Ascending aorta (tissue), 2 donors: ENCODE data around the gene CCT7. TPM values are rescaled to one million over a fixed set of nuclear protein-coding genes. Genes with fewer than 3 reads are reported as not detected.

Experiments
- DNase-seq, 2 donors: peaks; one replicate each; pipeline ENCODE4 v3.0.0-alpha.2; 2019; ENCODE audit warnings: low spot score in 2 of 2
- H3K27ac ChIP-seq, 2 donors: fragments of 200-600 bp; sonication (generic); one replicate each; pipeline ENCODE4 v1.5.1; 2016 to 2017; ENCODE audit warnings: mild to moderate bottlenecking in 1 of 2
- H3K27me3 ChIP-seq: fragments of 200-600 bp; sonication (generic); one replicate; pipeline ENCODE4 v1.5.1; 2017
- H3K36me3 ChIP-seq, 2 donors: fragments of 200-600 bp; sonication (generic); one replicate each; pipeline ENCODE4 v1.5.1; 2016
- H3K4me1 ChIP-seq, 2 donors: fragments of 200-600 bp; sonication (generic); one replicate each; pipeline ENCODE4 v1.5.1; 2016 to 2017; ENCODE audit warnings: mild to moderate bottlenecking in 1 of 2
- H3K4me3 ChIP-seq, 2 donors: fragments of 200-600 bp; sonication (generic); one replicate each; pipeline ENCODE4 v1.5.1; 2016 to 2017; ENCODE audit warnings: mild to moderate bottlenecking in 1 of 2
- H3K9me3 ChIP-seq, 2 donors: fragments of 200-600 bp; sonication (generic); one replicate each; pipeline ENCODE4 v1.5.1; 2016
- intact Hi-C: fragments of 100-400 bp; cut with DNase I; formaldehyde crosslinking; loops from one replicate; pipeline ENCODE4 v1.15.1; 2023
- total RNA-seq: library from RNA; depleted of rRNA; stranded (reverse); fragments of >200 nt; gene quantifications from one replicate; pipeline ENCODE4 v1.1.0, GENCODE V29; 2016
- TF ChIP-seq, protein P1 (sequence below), 3 experiments: fragments of 200-600 bp in 2 of 3; fragments of 450-650 bp in 1 of 3; sonication (generic) in 2 of 3; IDR thresholded peaks; one replicate each; pipeline ENCODE4 v1.5.1; 2016 to 2019; ENCODE audit warnings: antibody characterized with exemption in 3 of 3, mild to moderate bottlenecking in 1 of 3, moderate library complexity in 1 of 3

CCT7 gene
- total RNA-seq, 1 donor from 2014 or later = 226 TPM

- intact Hi-C loops = no loop called here
- no peak overlapping the region for H3K4me3 ChIP-seq
- H3K9me3 ChIP-seq = no peaks in the 10 kb centered on the region
- peaks cover 76 to 94% of the 10 kb centered on the region in 2 donors for H3K36me3 ChIP-seq
- TF ChIP-seq, protein P1, sequence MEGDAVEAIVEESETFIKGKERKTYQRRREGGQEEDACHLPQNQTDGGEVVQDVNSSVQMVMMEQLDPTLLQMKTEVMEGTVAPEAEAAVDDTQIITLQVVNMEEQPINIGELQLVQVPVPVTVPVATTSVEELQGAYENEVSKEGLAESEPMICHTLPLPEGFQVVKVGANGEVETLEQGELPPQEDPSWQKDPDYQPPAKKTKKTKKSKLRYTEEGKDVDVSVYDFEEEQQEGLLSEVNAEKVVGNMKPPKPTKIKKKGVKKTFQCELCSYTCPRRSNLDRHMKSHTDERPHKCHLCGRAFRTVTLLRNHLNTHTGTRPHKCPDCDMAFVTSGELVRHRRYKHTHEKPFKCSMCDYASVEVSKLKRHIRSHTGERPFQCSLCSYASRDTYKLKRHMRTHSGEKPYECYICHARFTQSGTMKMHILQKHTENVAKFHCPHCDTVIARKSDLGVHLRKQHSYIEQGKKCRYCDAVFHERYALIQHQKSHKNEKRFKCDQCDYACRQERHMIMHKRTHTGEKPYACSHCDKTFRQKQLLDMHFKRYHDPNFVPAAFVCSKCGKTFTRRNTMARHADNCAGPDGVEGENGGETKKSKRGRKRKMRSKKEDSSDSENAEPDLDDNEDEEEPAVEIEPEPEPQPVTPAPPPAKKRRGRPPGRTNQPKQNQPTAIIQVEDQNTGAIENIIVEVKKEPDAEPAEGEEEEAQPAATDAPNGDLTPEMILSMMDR (IDR thresholded peaks at IDR 0.05) = no peak
- H3K4me1 ChIP-seq = no peaks in the 10 kb centered on the region
- no peak overlapping the region for H3K27ac ChIP-seq
- DNase-seq = no peak
- no peaks in the 10 kb centered on the region for H3K27me3 ChIP-seq
These were observed 10.5 kb downstream of the CCT7 start for GRCh38 chr2:73244580-73244979.

DNA sequence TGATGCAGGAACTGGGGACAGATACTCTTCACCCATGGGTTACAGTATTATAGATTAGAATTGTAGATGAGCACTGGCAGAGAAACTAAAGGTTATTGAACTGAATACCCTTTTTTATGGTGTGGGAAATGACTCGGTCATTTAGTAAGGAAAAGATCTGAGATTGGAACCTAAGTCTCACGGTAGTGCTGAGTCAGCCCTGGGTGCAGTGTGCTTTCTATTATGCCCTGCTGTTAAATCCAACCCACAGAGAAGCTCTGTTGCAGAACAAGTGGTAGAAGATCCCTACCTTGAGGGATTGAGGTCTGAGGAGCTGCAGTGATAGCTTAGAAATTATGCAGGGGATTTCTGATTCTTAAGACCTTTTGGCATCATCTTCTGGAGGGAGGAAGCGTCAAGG lies 12.7 kb downstream of the CCT7 start:
- Histone ChIP-seq H3K36me3 (peaks cover 89 to 94% of the 10 kb centered on the region in 2 donors), H3K9me3 (no peaks in the 10 kb centered on the region), H3K4me1 (no peaks in the 10 kb centered on the region), H3K27ac (no peak overlapping the region), H3K27me3 (no peaks in the 10 kb centered on the region), H3K4me3 (no peak overlapping the region)
- DNase-seq = no peak
- intact Hi-C loops = no loop called here
- TF ChIP-seq, protein P1 (IDR thresholded peaks at IDR 0.05) = no peak

DNA sequence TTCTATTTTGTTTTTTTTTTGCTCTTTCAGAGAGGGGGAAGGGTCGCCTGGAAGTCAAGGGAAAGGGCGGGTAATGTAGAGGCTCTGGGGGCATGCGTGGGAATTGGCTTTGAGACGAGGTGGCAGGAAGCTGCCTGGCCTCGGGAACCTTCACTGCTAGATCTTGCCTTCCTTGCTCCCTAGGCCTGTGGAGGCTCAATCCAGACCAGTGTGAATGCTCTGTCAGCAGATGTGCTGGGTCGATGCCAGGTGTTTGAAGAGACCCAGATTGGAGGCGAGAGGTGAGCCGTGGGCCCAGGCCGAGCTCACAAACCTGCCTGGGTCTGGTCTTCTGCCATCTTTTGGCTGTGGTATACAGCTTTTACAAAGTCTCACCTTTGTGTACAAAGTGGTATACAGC lies 15.5 kb downstream of the CCT7 start:
- intact Hi-C loops = no loop called here
- peak in 1 of 2 donors; percentile 54 for DNase-seq
- TF ChIP-seq, protein P1 (IDR thresholded peaks at IDR 0.05) = no peak
- no peaks in the 10 kb centered on the region for H3K9me3 ChIP-seq
- no peaks in the 10 kb centered on the region for H3K27me3 ChIP-seq
- no peaks in the 10 kb centered on the region for H3K4me1 ChIP-seq
- peaks cover 93 to 100% of the 10 kb centered on the region in 2 donors for H3K36me3 ChIP-seq
- H3K4me3 ChIP-seq = no peak overlapping the region
- no peak overlapping the region for H3K27ac ChIP-seq

- Histone ChIP-seq H3K27ac (no peak overlapping the region), H3K36me3 (peaks cover 80 to 85% of the 10 kb centered on the region in 2 donors), H3K9me3 (no peaks in the 10 kb centered on the region), H3K4me1 (no peaks in the 10 kb centered on the region), H3K4me3 (no peak overlapping the region), H3K27me3 (no peaks in the 10 kb centered on the region)
- intact Hi-C loops = no loop called here
- DNase-seq = no peak
- TF ChIP-seq, protein P1 (IDR thresholded peaks at IDR 0.05) = no peak
These were observed 17.1 kb downstream of the CCT7 start for GRCh38 chr2:73250872-73251846.

DNA sequence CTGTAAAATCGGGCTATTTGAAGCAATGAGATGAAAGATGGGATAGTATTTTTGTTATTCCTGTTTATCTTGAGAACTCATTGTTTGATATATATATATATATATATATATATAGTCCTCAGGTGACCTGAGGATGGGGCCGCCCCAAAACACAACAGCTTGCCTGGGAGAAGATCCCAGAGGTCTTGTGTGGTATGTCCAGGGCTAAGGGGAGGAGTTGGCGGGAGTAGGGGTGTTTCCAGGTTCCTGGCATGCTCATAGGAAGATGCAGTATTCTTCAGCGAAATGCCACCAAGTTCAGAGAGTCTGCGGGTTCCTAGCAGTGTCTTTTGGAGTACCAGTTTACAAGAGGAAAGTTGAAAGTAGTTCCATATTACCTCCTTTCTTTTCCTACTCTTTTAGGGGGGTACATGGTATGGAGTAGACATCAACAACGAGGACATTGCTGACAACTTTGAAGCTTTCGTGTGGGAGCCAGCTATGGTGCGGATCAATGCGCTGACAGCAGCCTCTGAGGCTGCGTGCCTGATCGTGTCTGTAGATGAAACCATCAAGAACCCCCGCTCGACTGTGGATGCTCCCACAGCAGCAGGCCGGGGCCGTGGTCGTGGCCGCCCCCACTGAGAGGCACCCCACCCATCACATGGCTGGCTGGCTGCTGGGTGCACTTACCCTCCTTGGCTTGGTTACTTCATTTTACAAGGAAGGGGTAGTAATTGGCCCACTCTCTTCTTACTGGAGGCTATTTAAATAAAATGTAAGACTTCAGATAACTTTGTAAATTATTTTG lies 18.3 kb downstream of the CCT7 start:
- Histone ChIP-seq H3K4me1 (no peaks in the 10 kb centered on the region), H3K27ac (no peak overlapping the region), H3K4me3 (no peak overlapping the region), H3K36me3 (peaks cover 68 to 72% of the 10 kb centered on the region in 2 donors), H3K27me3 (no peaks in the 10 kb centered on the region), H3K9me3 (no peaks in the 10 kb centered on the region)
- intact Hi-C loops = no loop called here
- TF ChIP-seq, protein P1 (IDR thresholded peaks at IDR 0.05) = no peak
- DNase-seq = no peak
